Astrocyte of the spinal cord (primary cell): ENCODE results near the gene FNBP1L.

ENCODE experiments used
- DNase-seq: peaks from one replicate; pipeline ENCODE4 v3.0.0; 2011; ENCODE audit warnings: low read depth, low spot score
- H3K4me3 ChIP-seq: 2 replicates; pipeline ENCODE4 v1.5.1; 2011; ENCODE audit warnings: low read depth, mild to moderate bottlenecking, low read length, moderate library complexity
- CTCF ChIP-seq: IDR thresholded peaks from 2 replicates; pipeline ENCODE4 v1.5.1; 2012; ENCODE audit warnings: low read depth, mild to moderate bottlenecking, low read length, inconsistent platforms
- in situ Hi-C: cut with HindIII; loops from 2 replicates; pipeline ENCODE4 v1.10.0; 2017; ENCODE audit warnings: low sequenced_read_pairs

Gene FNBP1L

GRCh38 chr1:93518516-93518915, 70.6 kb downstream of the FNBP1L start:
- no peak overlapping the region for H3K4me3 ChIP-seq
- DNase-seq = no peak
- TF ChIP-seq CTCF = no peak
- in situ Hi-C loops = no loop called here

GRCh38 chr1:93519199-93519829, 71.4 kb downstream of the FNBP1L start:
- in situ Hi-C loops = no loop called here

GRCh38 chr1:93521618-93522017, 73.7 kb downstream of the FNBP1L start:
- TF ChIP-seq CTCF = no peak
- in situ Hi-C loops = no loop called here
- no peak overlapping the region for H3K4me3 ChIP-seq
- no peak for DNase-seq

More at GRCh38 chr1:93519199-93519829, 71.4 kb downstream of the FNBP1L start:
- no peak for TF ChIP-seq CTCF
- DNase-seq = peak; percentile 10
- no peak overlapping the region for H3K4me3 ChIP-seq

- no peak for TF ChIP-seq CTCF
- H3K4me3 ChIP-seq = no peak overlapping the region
- in situ Hi-C loops = no loop called here
- no peak for DNase-seq
Measured at GRCh38 chr1:93522721-93523120, 74.8 kb downstream of the FNBP1L start.

GRCh38 chr1:93525431-93525830, 77.5 kb downstream of the FNBP1L start:
- H3K4me3 ChIP-seq = no peak overlapping the region
- in situ Hi-C loops = no loop called here
- DNase-seq = peak; percentile 1
- no peak for TF ChIP-seq CTCF

- no peak overlapping the region for H3K4me3 ChIP-seq
- in situ Hi-C loops = no loop called here
- no peak for TF ChIP-seq CTCF
- no peak for DNase-seq
Measured at GRCh38 chr1:93526431-93526830, 78.5 kb downstream of the FNBP1L start.
